Activated CD8-positive, alpha-beta memory T cell treated with anti-CD3 and anti-CD28 coated beads, Interleukin-2, amount 50 U/mL, for 48 hours (primary cell): Measurements from ENCODE around the gene PHACTR1.
"Not testable (repeated sequence)": the region's sequence is repeated elsewhere in the genome, so short reads cannot be mapped to it uniquely, and the experiment has no call there.

Source experiments
- DNase-seq: peaks from one replicate; pipeline ENCODE4 v3.0.0-alpha.2; 2020

PHACTR1 gene

DNA sequence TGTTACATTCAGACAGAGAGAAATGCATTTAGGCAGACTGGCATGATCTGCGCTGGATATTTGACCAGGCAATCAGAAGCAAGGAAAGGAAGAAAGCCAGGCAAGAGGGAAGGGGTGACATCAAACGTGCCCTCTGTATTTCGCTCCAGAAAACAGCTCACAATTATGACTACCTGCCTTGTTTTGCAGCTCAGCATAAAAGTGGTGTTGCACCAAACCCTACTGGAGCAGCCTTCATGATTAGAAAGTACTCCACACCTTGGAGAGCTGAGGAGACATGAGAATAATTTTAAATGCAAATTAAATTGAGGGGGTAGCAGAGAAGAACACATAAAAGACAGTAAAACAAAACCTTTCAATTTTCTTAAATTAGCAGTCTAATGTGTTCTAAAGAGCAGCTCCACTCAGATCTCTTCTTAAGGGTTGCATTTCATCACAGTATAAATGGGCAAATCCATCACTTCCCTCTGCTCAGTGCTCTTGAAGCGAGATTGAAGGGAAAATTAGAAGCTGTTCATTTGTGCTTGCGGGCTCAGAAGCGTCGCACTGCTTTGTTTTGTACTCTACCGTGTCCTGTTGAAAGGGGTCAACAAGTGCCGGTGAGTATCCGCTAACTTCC is at the start of gene PHACTR1:
TSS of gene PHACTR1 (plus strand) at position 470 of the 619 bp plus-strand sequence.
- no peak for DNase-seq

DNA sequence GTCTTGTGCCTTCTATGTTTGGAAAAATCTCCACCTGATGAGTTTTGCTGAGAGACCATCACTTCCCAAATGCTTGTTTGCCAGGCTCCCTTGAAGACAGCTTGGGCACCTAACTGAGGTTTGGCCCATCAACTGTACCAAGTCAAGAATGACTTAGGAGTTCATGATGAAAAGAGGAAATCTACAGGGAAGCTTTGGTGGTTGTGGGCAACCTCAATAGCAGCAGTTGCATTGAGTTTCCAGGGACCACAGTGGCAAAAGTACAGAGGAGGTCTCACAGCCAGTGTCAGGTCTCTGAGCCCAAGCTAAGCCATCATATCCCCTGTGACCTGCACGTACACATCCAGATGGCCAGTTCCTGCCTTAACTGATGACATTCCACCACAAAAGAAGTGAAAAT is 49.7 kb upstream of the PHACTR1 start:
- DNase-seq, result no peak

DNA sequence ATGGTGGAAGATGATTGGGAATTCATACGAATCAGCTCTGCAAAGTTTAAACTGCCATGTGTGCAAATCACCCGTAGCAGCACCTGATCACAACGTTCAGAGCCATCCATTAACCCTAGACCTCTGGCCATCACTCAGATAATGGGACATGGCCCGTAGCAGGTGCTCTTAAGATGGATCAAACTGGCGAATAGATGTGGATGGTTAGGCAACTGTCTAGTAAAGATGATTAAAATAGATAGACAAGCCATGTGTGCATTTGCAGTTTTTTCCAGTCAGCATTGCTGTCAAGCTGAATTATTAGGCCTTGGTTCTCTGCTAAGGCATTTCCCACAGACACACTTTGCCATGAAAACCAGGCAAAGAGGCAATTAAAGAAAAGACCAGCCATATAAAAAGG is 40.6 kb upstream of the PHACTR1 start:
- no peak for DNase-seq

DNA sequence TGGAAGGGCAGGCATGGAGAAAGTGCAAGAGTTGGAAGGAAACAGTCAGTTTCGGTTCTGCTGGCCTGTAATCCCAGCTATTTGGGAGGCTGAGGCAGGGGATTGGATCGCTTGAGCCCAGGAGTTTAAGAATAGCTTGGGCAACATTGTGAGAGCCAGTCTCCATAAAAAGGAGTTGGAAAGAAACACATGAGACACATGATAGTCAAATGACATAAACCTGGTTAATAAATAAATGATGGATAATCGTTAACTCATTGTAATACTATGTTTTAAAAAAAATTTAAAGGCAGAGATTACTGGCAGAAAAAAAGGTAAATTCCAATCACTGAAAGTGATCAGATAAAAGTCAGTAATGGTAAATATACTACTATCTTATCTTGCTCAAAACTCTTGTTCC is 37.2 kb upstream of the PHACTR1 start:
- DNase-seq, result no peak

DNA sequence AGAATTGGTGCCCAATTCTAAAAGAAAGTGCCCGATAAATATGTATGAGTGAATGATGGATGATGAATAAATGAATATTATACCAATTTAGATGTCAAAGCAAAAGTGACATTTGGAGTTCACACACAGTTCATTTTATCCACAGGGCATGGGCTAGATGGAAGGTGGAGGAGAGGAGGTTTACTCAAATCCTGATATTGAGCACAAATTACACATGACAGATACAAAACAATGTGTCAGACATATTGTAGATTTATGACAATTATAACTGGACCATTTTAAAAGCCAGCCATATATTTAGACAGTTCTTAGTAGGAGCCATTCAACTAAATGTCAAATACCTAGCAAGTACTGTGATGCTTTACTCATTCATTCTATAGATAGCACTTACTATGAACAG is 23.4 kb upstream of the PHACTR1 start:
- no peak for DNase-seq

DNA sequence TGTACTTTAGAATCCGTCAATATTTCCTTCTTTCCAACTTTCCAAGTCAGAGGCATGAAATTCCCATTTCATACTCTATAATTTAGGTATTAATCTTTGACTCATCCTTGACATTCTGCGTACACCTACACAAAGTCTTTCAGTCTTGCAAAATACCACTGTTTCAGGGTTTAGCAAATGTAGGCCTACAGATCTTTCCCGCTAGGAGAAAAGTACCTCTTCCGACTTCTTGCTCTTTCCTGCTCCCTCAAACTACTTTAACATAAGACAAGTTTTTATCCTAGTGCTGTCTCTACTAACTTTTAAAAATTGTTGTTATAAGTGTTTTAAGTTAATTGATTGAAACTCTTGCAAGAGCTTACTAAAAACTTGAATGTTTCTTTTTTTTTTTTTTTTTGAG is 18.3 kb upstream of the PHACTR1 start:
- DNase-seq, result no peak

DNA sequence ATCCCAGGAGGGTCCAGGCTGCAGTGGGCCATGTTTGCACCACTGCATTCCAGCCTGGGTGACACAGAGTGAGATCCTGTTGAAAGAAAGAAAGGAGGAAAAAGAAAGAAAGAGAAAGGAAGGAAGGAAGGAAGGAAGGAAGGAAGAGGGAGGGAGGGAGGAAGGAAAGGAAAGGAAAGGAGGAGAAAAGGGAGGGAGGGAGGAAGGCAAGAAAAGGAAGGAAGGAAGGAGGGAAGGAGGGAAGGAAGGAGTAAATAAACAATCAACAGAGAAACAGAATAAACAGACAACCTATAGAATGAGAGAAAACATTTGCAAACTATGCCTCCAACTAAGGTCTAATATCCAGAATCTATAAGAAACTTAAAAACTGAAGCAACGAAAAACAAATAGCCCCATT is 11.6 kb upstream of the PHACTR1 start:
- DNase-seq, result no peak

DNA sequence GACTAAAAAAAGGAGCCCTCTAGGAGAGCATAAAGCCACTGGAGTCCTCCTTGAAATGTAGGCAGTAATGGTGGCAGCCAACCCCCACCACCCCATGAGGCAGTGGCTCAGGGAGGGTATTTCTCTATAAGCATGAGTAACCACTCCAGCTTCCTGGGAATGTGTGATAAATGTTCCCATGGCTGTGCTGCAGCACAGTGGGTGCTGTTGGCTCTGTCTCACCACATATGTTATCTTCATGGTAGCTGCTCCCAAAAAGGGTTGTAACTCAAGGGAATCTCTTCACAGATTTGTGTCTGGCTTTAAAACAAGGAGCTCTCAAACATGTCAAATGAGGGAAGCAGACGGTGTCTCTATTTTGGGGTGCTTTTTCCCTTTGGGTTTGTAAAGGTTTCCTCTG is 7.5 kb upstream of the PHACTR1 start:
- DNase-seq, result no peak

DNA sequence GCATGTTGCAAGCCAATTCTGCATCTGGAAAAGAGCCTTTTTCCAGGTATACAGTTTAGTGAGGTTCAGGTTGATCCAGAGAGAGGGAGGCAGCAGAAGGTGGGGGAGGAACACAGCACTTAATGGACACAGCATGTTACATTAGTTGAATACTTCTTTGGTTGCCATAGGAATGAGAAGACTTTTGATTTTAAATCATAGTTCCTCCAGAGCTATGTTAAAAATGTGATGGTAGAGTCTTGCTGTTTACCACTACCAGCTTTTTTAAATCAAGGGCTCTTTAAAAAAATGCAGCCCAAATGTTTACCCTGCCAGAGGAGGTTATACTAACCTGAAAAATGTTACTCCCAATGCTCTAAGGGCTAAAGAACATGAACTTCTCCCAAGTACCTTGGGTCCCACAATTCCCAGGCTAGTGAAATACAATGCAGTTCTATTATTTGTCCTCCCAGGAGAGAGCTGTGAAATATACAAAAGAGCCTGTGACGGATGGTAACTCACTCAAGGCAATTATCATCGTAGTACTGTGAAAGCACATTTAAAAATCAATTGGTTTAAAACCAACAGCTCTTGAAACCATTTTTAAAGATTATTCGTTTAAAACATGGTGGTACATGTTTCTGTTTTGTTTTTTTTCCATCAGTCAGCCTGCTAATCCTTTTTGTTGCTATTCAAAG is 6.9 kb upstream of the PHACTR1 start:
- DNase-seq, result no peak

DNA sequence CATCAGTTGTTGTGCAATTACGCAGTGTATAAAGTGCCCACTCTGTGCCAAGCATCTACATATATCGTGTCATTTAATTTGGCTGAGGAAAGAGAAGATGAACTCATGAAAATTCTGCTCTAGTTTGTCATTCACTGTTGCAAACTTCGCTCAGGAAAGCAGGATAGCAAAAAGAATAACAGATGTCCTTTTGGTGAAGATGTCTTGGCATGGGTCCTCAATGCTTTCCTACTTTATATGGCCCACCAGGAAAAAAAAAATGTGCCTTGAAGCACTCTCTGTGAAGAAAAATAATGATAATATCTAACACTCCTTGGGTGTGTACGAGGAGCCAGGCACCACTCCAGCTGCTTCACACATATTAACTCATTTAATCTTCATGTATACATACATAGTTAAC is 5.6 kb upstream of the PHACTR1 start:
- DNase-seq, result no peak

DNA sequence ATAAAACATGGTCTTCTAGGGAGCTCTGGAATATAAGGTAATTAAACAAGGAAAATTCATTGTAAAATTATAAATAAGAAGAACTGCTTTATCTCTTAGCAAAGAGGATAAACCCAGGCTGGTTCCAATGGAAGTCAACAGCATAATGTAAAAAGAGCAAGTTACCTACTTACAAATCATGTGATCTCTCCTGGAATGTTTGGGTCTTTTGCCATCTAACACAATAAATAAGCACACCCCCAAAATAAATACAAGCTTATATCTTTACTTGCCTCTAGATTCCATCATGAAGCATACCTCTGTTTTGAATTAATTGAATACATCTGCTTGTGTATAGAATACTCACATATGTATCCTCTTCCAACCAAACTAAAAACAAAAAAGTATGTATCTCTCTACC is 2.5 kb upstream of the PHACTR1 start:
- no peak for DNase-seq

DNA sequence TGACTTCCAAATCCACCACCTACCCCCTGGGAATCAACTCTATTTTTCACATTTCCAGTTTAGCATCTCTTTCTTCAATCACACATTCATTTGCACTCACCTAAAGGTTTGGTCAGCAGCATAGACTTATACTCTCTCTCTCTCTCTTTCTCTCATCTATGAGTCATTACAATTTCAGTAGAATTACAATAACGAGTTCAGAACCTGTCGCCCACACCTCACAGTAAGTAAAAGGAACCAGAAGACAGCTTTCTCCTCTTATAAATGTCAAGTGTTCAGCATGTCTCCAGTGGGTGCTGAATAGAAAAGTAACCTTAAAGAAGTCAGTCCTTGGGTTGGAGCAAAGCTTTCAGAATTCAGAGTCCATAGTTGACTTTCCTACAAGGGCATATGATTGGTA is 1.1 kb upstream of the PHACTR1 start:
- no peak for DNase-seq

DNA sequence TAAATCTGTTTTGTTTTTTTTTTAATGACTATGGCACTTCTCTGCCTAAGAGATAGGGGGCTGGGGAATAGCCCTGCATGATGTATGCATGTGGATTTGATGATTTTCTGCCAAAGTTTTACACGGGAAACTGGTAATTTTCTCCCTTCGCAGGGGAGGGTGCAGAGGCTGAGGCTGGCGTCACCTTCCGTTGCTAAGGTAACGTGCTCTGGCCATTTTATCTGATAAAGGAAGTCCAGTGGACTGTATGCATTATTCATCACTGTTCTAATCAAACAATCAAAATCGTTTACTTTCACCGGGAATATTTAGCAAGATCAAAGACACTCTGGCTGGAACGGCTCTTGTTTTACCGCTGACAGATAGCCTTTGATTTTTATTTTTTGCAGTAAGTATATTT is 789 bp downstream of the PHACTR1 start:
- DNase-seq, result no peak

DNA sequence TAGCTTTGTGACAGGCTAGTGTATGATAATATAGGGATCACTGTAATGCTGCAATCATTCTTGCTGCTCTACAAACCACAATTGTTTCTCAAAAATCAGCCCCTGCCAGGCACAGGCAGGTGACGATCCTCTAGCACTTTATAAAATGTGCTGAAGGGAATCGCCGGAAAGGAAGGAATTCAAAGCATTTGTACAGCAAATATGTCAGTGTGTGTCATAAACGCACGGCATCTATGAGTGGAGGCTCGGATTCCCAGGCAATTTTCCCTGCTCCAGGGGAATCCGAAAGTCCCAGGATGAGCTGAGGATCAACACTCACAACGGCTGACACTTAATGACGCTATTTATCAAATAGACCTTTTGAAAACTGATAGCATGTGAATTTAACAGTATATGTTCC is 1.4 kb downstream of the PHACTR1 start:
- no peak for DNase-seq

DNA sequence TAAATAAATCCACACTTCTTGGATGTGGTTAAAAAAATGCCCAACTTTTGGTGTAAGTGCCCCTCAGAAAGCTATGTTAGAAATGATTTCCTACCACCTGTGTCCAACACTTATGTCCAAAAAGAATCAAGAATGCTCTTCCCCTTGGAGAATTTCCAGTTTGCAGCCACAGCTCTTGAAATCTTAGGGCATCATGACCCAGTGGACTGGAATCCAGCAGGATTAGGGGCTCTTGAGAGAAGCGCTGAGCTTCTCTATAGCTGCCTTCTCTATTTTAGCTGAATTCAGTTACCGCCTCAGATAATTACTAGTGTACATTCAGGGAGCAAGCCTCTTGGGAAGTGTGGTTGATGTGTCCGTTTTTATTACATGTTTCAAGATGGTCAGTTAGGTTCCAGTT is 2.5 kb downstream of the PHACTR1 start:
- no peak for DNase-seq

DNA sequence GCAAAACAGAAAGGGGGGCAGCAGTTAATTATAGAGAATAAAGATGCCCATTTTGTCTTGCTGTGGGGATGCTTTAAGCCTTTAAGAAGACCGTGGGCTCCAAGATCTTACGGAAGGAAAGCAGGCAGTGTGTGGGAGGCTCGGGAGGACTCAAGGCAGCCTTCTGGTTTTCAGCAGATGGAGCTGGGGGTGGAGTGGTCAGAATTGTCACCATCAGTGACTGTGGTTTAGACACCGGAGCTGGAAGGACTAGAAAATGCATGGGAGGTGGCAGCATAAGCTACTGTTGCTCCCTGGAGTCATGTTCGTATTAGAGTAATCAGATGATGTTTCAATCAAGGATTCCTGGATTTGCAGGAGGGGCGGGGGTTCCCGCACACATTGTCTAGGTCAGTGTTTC is 3.7 kb downstream of the PHACTR1 start:
- DNase-seq, result no peak

DNA sequence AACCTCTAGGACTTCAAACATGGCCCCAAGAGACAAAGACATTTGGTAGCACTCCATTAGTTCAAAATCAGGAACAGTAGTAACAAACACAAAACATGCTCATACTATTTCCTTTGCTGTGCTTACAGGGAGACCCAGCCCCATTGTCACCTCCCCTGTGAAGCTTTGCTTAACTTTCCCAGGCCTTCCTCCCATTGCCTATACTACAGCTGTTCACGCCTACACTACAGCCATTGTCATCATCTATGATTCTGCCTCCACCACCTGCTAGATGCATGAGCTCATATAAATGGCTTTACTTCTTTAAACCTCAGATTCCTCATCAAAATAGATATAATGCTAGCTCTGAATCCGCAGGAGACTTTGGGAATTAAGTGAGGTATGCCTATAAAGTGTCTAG is 8.7 kb downstream of the PHACTR1 start:
- no peak for DNase-seq

DNA sequence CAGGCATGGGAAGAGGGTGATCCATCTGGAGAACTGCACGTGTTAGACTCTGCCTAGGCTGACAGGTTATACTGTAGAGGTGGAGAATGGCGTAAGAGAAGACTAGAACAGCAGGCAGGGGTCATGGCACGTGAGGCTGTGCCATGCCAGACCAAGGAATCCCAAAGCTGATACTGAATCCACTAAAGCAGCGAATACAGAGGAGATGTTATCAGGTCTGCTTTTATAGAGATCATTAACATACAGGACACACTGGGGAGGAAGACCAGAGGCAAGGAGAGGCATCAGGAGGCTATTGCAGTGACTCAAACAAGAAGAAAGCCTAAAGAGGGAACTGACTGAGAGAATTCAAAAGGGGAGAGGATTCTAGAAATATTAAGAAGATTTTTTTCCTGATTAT is 12.9 kb downstream of the PHACTR1 start:
- no peak for DNase-seq

DNA sequence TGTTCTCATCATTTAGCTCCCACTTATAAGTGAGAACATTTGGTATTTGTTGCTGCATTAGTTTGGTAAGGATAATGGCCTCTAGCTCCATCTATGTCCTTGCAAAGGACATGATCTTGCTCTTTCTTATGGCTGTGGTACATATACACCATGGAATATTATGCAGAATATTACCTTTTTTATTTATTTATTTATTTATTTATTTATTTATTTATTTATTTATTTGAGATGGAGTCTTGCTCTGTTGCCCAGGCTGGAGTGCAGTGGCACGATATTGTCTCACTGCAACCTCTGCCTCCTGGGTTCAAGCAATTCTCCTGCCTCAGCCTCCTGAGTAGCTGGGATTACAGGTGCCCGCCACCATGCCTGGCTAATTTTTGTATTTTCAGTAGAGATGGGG is 14.2 kb downstream of the PHACTR1 start:
- DNase-seq, result not testable (repeated sequence)

DNA sequence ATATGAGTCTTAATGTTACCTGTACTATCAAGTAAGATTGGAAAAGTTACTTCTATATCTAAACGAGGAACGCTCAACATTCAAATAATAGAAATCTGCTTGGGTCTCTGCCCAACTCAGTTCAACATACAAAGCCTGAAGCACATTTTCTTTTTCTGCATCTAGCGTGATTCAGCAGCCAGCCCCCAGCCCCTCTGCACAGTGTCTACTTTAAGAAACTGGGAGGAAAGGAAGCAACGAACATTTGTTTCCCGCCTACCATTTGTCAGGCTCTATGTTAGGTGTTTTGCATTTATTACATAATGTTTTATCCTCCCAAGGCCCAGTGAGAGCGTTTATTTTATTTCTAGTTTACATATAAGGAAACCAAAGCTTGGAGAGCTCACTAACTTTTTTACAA is 17.3 kb downstream of the PHACTR1 start:
- DNase-seq, result no peak

DNA sequence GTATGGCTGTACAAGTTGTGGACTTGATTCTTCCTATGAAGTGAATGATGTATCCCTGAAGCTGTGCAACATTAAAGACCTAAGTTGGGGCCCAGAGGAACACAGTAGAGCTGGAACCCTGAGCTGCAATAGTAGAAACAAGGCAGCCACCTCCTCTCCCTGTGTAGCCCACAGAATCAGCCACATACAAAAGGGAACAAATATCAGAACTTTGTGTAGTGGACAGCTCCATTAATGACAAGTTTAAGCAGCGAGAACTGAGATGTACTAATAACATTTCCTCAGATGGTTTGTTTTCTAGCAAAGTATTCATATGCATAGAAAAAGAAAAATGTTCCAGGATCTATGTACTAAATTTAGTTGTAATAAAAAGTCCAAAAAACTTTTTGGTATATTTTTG is 19.2 kb downstream of the PHACTR1 start:
- DNase-seq, result no peak

DNA sequence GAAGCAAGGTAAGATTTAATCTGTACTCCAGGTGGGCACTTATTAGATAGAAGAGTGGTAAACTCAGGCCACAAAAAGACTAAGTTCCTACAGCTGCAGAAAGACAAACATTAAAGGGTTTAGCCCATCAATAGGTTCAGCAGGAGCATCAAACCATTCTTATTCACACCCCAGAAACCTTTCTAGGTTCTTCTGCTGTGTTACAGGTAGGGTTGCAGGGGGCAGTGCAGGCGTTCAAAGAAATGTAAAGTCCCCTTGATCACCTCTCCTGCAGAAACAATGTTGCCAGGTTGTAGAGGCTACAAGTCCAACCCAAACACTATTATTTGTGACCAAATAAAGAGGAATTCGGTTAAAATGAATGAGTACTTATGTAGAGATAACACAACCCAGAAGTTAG is 31.8 kb downstream of the PHACTR1 start:
- DNase-seq, result no peak

DNA sequence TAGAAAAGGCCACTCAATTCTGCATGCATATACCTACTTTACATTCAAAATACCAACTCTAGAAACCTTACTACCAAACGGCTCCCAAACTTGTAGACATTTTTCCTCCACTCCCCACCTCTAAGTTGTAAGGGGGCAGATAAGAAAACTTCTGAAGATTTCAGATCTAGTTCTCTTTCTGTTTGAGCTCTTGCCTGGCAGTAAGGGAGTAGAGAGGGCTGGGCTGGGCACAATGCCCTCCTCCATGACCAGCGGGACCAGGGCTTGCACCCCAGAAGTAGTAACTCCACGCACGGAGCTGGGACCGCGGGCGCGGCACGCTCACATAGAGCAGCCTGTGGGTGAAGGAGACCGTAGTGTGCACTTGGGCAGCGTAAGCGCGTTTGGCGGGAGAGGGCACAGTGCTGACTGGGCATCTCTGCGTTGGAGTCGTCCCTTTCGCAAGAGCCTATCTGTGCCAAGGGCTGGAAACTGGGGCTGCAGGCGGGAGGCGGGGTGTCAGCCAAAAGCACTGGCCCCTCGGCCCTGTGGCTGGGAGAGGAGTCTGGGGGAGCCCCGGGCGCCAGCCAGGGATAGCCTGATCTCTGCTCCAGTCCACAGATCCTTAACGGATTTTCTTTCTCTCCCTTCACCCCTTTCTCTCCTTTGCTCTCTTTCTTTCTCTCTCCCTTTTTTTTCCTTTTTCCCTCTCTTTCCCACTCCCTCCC is 32.4 kb downstream of the PHACTR1 start:
- DNase-seq, result no peak

DNA sequence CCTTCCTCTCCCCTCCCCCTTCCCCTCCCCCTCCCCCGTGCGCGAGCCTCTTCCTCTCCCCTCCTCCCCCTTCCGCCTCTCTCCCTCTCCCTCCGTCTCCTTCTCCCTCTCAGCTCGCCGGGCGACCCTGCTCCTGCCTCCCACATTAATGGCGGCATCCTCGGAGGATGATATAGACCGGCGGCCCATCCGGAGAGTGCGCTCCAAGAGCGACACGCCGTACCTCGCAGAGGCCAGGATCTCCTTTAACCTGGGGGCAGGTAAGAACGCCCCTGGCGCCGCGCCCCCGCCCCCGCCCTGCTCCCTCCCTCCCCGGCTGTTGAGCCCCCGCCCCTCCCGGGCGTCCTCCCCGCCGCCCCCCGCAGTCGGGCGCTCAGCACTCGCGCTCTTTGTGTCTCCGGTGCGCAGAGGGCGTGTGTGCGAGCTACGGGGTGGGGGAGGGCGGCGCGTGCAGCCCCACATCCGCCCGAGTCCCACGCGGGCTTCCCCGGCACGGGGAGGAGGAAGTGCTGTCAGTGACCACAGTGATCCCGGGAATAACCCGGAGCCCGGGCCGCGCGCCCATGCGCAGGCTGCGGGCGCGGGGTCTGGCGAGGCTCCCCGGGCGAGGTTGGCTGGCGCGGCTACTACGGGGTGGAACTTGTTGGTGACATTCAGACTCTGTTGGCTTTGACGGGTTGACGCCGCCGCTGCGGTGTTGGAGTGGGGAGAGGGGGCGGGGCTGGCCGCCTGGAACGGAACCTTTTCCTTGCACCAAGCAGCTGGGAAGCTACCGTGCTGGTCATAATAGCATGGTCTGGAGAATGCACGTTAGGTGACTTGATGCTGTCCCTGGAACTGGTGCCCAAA is 33.2 kb downstream of the PHACTR1 start:
- no peak for DNase-seq
